ENCODE data around the gene FGF12. TPM values are rescaled to one million over a fixed set of nuclear protein-coding genes. Genes with fewer than 3 reads are reported as not detected.
"Not testable (repeated sequence)": the region's sequence is repeated elsewhere in the genome, so short reads cannot be mapped to it uniquely, and the experiment has no call there.

FGF12 gene
- polyA plus RNA-seq, 1 experiment, result 0.11 TPM

DNA sequence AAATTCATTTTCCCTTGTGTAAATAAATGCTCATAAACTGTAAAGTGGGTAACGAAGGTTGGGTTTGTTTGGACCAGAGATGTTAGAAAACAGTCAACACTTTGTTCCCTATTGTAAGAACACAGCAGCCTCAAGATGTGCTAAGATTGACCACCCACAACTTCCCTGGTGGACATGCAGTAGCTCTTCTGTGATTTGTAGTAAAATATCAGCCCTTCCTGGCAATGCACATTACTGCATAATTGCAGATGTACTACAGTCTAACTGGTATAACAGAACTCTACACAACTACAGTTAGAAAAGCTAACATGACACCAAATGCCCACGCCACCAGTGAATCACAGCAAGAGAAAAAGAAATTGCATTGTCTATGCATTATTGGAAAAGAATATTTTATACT, 129.4 kb downstream of the FGF12 start:
- ChIA-PET CTCF (no interaction called here), POLR2A (no interaction called here)

DNA sequence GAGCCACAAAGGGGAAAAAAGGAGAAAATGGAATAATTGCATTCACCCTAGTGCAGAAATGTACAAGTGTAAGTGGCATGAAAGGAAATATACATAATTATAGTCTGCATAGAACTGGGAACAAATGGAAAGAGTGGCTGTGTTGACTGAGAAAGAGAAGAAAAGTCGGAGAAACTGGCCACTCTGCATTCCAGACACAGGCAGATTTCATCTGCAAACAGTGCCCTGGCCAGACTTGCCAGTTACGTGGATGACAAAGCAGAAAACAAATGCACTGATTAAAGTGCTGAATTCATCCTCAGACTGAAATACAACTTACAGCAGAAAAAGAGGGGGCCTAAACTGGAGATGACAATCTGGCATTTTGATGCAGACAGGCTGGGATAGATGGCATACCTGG, 129.8 kb downstream of the FGF12 start:
- ChIA-PET POLR2A (no interaction called here), CTCF (no interaction called here)

More for the DNA sequence above, 129.4 kb downstream of the FGF12 start:
- TF ChIP-seq, protein P1, sequence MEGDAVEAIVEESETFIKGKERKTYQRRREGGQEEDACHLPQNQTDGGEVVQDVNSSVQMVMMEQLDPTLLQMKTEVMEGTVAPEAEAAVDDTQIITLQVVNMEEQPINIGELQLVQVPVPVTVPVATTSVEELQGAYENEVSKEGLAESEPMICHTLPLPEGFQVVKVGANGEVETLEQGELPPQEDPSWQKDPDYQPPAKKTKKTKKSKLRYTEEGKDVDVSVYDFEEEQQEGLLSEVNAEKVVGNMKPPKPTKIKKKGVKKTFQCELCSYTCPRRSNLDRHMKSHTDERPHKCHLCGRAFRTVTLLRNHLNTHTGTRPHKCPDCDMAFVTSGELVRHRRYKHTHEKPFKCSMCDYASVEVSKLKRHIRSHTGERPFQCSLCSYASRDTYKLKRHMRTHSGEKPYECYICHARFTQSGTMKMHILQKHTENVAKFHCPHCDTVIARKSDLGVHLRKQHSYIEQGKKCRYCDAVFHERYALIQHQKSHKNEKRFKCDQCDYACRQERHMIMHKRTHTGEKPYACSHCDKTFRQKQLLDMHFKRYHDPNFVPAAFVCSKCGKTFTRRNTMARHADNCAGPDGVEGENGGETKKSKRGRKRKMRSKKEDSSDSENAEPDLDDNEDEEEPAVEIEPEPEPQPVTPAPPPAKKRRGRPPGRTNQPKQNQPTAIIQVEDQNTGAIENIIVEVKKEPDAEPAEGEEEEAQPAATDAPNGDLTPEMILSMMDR (IDR thresholded peaks at IDR 0.05; ENCODE audit: insufficient read depth, low read depth, low read length), result no peak
- no peak overlapping the region for H3K4me3 ChIP-seq (ENCODE audit: low read depth, low read length)
- DNase-seq (ENCODE audit: low read depth), result no peak
- H3K36me3 ChIP-seq (ENCODE audit: control insufficient read depth, insufficient read depth, low read length), result no peaks in the 10 kb centered on the region
- no peaks in the 10 kb centered on the region for H3K27me3 ChIP-seq (ENCODE audit: control insufficient read depth, insufficient read depth, low read length)

DNA sequence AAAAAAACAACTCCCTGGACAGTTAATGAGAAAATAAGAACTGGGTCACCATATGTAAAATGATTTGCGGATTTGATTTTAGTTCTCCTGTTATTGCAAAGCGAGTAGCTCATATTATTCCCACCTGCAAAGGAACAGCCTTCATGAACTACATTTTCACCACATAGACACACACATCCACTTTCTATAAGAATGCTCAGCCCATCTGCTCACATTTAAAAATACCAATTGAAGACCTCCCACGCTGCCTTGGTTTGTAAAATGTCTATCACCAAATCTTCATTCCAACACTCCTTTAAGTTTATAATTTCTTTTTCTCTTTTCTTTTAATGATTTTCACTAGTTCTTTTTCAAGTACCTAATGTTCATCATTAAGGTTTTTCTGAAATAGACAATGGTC, 148.6 kb downstream of the FGF12 start:
- ChIA-PET POLR2A (no interaction called here), CTCF (no interaction called here)
- TF ChIP-seq, protein P1 (IDR thresholded peaks at IDR 0.05; ENCODE audit: insufficient read depth, low read depth, low read length), result no peak
- H3K27me3 ChIP-seq (ENCODE audit: control insufficient read depth, insufficient read depth, low read length), result no peaks in the 10 kb centered on the region
- no peak for DNase-seq (ENCODE audit: low read depth)
- H3K36me3 ChIP-seq (ENCODE audit: control insufficient read depth, insufficient read depth, low read length), result no peaks in the 10 kb centered on the region
- H3K4me3 ChIP-seq (ENCODE audit: low read depth, low read length), result no peak overlapping the region

More for the DNA sequence above, 129.8 kb downstream of the FGF12 start:
- DNase-seq (ENCODE audit: low read depth), result no peak
- no peak overlapping the region for H3K4me3 ChIP-seq (ENCODE audit: low read depth, low read length)
- no peaks in the 10 kb centered on the region for H3K27me3 ChIP-seq (ENCODE audit: control insufficient read depth, insufficient read depth, low read length)
- TF ChIP-seq, protein P1 (IDR thresholded peaks at IDR 0.05; ENCODE audit: insufficient read depth, low read depth, low read length), result no peak
- no peaks in the 10 kb centered on the region for H3K36me3 ChIP-seq (ENCODE audit: control insufficient read depth, insufficient read depth, low read length)

DNA sequence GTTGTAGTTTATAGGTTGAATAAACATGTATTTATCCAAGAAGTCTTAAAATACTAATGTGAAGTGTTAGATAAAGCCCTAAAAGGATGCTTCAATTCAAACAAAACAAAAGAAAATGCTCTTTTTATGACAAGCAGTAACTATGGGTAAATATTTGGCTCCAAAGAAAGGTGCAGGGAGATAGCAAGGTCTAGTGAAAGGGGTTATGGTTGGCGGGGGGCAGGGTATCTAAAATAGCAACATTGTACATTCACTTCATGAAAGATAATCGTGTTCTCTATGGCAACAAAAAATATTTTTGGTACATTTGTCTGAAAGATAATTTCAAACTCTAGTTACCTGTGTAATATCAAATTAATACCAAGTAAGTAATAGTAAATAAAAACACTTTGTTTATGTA, 149.5 kb downstream of the FGF12 start:
- DNase-seq (ENCODE audit: low read depth), result no peak
- TF ChIP-seq, protein P1 (IDR thresholded peaks at IDR 0.05; ENCODE audit: insufficient read depth, low read depth, low read length), result no peak
- CTCF ChIA-PET, result no interaction called here
- Histone ChIP-seq H3K27me3 (ENCODE audit: control insufficient read depth, insufficient read depth, low read length) (no peaks in the 10 kb centered on the region), H3K4me3 (ENCODE audit: low read depth, low read length) (no peak overlapping the region), H3K36me3 (ENCODE audit: control insufficient read depth, insufficient read depth, low read length) (no peaks in the 10 kb centered on the region)
- POLR2A ChIA-PET, result no interaction called here

DNA sequence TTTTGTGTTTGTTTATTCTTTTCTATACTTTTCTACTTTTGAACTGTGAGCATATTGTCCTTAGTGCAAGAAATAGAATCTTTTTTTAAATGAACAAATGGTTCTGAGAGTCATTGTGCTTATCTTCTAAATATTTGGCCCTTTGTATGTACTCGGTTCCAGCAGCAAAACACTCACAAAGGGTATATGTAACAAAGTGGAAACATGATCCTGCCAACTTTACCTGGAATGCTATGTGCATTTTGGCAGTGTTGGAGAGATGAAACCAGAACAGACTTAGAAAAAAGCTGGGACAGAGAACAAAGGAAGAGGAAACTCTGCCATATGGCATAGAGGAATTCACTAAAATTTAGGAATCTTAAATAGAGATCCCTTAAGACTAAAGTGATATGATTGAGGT, 150.1 kb downstream of the FGF12 start:
- CTCF ChIA-PET, result no interaction called here
- H3K4me3 ChIP-seq (ENCODE audit: low read depth, low read length), result no peak overlapping the region
- POLR2A ChIA-PET, result no interaction called here
- TF ChIP-seq, protein P1 (IDR thresholded peaks at IDR 0.05; ENCODE audit: insufficient read depth, low read depth, low read length), result no peak
- no peaks in the 10 kb centered on the region for H3K27me3 ChIP-seq (ENCODE audit: control insufficient read depth, insufficient read depth, low read length)
- no peak for DNase-seq (ENCODE audit: low read depth)
- H3K36me3 ChIP-seq (ENCODE audit: control insufficient read depth, insufficient read depth, low read length), result no peaks in the 10 kb centered on the region

DNA sequence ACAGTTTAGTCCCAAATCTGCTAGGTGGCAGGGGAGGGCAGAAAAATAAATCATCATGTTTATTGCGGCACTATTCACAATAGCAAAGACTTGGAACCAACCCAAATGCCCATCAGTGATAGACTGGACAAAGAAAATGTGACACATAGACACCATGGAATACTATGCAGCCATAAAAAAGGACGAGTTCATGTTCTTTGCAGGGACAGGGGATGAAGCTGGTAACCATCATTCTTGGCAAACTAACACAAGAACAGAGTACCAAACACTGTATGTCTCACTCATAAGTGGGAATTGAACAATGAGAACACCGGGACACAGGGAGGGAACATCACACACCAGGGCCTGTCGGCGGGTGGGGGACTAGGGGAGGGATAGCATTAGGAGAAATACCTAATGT, 150.6 kb downstream of the FGF12 start:
- H3K27me3 ChIP-seq (ENCODE audit: control insufficient read depth, insufficient read depth, low read length); H3K36me3 ChIP-seq (ENCODE audit: control insufficient read depth, insufficient read depth, low read length); H3K4me3 ChIP-seq (ENCODE audit: low read depth, low read length); DNase-seq (ENCODE audit: low read depth); CTCF ChIA-PET; POLR2A ChIA-PET: not testable (repeated sequence)
